HFFc6 (cell line): ENCODE measurements around the gene FAXC. TPM values are rescaled to one million over a fixed set of nuclear protein-coding genes. Genes with fewer than 3 reads are reported as not detected.

Experiments used
- DNase-seq: peaks from one replicate; pipeline ENCODE4 v3.0.0-alpha.2; 2018
- H3K27ac Mint-ChIP-seq: 2 replicates; pipeline ENCODE4 v1.8.0; 2020; ENCODE audit warnings: mild to moderate bottlenecking, mixed read lengths
- H3K27me3 Mint-ChIP-seq: 2 replicates; pipeline ENCODE4 v1.8.0; 2021; ENCODE audit warnings: mild to moderate bottlenecking, moderate library complexity, mixed read lengths; ENCODE audit not compliant: insufficient read depth
- H3K36me3 Mint-ChIP-seq: 2 replicates; pipeline ENCODE4 v1.8.0; 2021; ENCODE audit warnings: low read depth, mixed read lengths
- H3K4me1 Mint-ChIP-seq: 2 replicates; pipeline ENCODE4 v1.8.0; 2020; ENCODE audit warnings: low read depth, mixed read lengths
- H3K4me3 Mint-ChIP-seq: 2 replicates; pipeline ENCODE4 v1.8.0; 2020; ENCODE audit warnings: mild to moderate bottlenecking, moderate library complexity, mixed read lengths
- H3K9me3 Mint-ChIP-seq: 2 replicates; pipeline ENCODE4 v1.8.0; 2020; ENCODE audit warnings: mild to moderate bottlenecking, mixed read lengths
- total RNA-seq, 6 experiments: library from RNA; stranded (reverse); fragmentation: NEBNext Ultra II Directional; extraction: Animal tissue kit (Norgen Biotek cat#: 25700); gene quantifications; 2 replicates in 1 of 6; 3 replicates in 5 of 6; pipeline ENCODE4 v1.2.3, GENCODE V29; 2021
- TF ChIP-seq, protein P1 (sequence below): fragments of 200-600 bp; sonication (generic); IDR thresholded peaks from 2 replicates; pipeline ENCODE4 v1.5.0; 2021; ENCODE audit warnings: antibody characterized with exemption, mild to moderate bottlenecking

The FAXC gene
- total RNA-seq, 6 experiments from 2014 or later: 1.6 to 3.0 (median 1.9) TPM

DNA sequence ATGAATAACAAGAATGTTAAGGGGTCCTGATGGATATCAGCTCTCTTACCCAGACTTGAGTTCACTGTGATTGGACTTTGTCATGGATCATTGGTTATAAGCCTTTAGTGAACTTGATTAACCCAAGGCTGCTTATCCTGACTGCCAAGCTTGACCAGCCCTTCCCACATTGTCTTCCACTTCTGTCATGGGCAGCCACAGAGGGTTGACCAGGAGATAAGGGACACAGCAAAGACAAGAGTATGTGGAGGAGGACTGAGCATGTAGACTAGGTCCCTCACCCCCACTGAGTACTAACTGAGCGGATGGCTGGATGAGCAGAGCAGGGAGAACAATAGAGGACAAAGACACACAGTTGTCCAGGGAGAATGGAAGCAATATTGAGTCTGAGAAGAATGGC, 52.5 kb downstream of the FAXC start:
- Mint-ChIP-seq H3K4me3 (no peak overlapping the region), H3K27ac (no peak overlapping the region), H3K27me3 (peaks cover 2% of the 10 kb centered on the region; the same call in 1 of the 2 replicates), H3K9me3 (no peaks in the 10 kb centered on the region), H3K36me3 (no peaks in the 10 kb centered on the region), H3K4me1 (no peaks in the 10 kb centered on the region)
- no peak for DNase-seq
- TF ChIP-seq, protein P1, sequence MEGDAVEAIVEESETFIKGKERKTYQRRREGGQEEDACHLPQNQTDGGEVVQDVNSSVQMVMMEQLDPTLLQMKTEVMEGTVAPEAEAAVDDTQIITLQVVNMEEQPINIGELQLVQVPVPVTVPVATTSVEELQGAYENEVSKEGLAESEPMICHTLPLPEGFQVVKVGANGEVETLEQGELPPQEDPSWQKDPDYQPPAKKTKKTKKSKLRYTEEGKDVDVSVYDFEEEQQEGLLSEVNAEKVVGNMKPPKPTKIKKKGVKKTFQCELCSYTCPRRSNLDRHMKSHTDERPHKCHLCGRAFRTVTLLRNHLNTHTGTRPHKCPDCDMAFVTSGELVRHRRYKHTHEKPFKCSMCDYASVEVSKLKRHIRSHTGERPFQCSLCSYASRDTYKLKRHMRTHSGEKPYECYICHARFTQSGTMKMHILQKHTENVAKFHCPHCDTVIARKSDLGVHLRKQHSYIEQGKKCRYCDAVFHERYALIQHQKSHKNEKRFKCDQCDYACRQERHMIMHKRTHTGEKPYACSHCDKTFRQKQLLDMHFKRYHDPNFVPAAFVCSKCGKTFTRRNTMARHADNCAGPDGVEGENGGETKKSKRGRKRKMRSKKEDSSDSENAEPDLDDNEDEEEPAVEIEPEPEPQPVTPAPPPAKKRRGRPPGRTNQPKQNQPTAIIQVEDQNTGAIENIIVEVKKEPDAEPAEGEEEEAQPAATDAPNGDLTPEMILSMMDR: no peak

DNA sequence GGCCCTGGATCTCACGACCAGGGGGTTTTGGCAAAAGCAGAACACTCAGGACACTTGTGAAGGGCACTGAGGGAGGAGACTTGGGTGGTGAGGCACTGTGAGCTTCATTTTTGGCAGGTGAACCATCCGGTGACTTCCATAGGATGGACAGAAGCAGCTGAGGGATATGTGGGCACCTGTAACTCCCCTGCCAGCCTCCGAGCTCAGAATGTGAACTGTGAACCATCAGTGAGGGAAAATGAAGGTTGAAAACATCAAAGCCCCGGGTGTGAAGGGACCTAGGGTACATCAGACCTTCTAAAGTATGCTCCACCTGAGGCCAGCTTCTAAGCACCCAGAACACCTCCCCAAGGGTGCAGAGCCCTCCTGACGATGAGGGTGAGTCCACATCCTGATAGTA, 53.2 kb downstream of the FAXC start:
- no peak for DNase-seq
- H3K36me3 Mint-ChIP-seq: no peaks in the 10 kb centered on the region
- no peaks in the 10 kb centered on the region for H3K4me1 Mint-ChIP-seq
- H3K9me3 Mint-ChIP-seq: no peaks in the 10 kb centered on the region
- H3K27me3 Mint-ChIP-seq: peaks cover 2% of the 10 kb centered on the region; the same call in 1 of the 2 replicates
- H3K27ac Mint-ChIP-seq: no peak overlapping the region
- no peak overlapping the region for H3K4me3 Mint-ChIP-seq
- TF ChIP-seq, protein P1: no peak

DNA sequence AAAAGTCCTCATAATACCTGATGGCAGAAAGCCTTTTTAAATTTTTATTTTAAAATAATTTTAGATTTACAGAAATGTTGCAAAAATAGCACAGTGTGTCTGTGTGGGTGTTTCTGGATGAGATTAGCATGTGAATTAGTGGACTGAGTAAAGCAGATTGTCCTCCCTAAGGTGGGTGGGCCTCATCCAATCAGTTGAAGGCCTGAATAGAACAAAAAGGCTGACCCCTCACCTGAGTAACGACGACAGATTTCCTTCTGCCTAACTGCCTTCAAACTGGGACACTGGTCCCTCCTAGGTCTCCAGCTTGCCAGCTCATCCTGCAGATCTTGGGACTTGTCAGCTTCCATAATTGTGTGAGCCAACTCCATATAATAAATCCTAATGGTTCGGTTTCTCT, 54.2 kb downstream of the FAXC start:
- Mint-ChIP-seq H3K36me3 (no peaks in the 10 kb centered on the region), H3K4me1 (no peaks in the 10 kb centered on the region), H3K27ac (no peak overlapping the region), H3K27me3 (peaks cover 2% of the 10 kb centered on the region; the same call in 1 of the 2 replicates), H3K4me3 (no peak overlapping the region), H3K9me3 (no peaks in the 10 kb centered on the region)
- no peak for DNase-seq
- TF ChIP-seq, protein P1: no peak

DNA sequence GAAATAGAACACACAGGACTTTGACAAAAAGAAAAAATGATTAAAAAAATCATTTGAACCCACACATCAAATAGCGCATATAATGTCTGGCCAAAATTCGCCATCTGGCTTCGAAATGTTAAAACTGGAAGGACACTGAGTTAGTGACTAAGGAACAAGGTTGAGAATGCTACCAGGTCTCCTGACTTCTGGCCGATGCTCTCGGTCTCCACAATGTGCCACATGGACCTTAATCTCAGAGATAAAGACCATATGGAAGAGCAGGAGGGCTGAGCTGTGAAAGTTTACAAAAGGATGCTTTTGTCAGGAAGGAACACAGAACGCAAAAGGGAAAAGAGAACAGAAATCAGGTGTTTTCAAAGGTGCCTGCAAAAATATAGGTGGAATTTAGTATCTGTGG, 54.7 kb downstream of the FAXC start:
- Mint-ChIP-seq H3K4me1 (no peaks in the 10 kb centered on the region), H3K9me3 (no peaks in the 10 kb centered on the region), H3K27ac (no peak overlapping the region), H3K4me3 (no peak overlapping the region), H3K36me3 (no peaks in the 10 kb centered on the region), H3K27me3 (peaks cover 2% of the 10 kb centered on the region; the same call in 1 of the 2 replicates)
- TF ChIP-seq, protein P1: no peak
- no peak for DNase-seq

DNA sequence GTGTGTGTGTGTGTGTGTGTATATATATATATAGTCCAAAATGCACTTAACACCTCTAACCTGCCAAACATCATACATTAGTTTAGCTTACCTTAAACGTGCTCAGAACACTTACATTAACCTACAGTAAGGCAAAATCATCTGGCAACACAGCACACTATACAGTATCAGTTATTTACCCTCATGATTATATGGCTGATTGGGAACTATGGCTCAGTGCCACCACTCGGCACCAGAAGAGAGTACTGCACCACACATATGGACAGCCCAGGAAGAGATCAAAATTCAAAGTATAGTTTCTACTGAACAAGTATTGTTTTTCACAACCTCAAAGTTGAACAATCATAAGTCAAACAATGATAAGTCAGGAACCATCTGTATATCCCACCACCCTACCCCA, 59.8 kb downstream of the FAXC start:
- no peaks in the 10 kb centered on the region for H3K9me3 Mint-ChIP-seq
- H3K27me3 Mint-ChIP-seq: peaks cover 2% of the 10 kb centered on the region; the same call in 1 of the 2 replicates
- TF ChIP-seq, protein P1: no peak
- no peak overlapping the region for H3K27ac Mint-ChIP-seq
- DNase-seq: no peak
- no peak overlapping the region for H3K4me3 Mint-ChIP-seq
- H3K4me1 Mint-ChIP-seq: no peaks in the 10 kb centered on the region
- H3K36me3 Mint-ChIP-seq: no peaks in the 10 kb centered on the region

DNA sequence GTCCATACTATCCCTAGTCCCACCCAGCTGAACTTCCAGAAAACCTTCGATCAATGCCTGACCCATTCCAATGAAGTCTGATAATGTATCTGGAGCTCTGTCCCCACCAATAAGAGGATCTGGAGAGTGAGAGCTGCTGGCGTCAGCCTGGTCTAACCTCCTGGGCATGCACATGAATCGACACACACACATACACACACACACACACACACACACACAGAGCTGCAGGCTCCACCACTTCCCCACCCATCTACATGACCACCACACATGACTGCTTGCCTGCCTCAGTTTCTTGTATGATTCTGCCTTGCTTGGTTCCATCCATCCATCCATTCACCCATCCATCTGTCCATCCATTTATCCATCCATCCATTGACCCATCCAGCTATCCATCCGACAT, 60.8 kb downstream of the FAXC start:
- Mint-ChIP-seq H3K4me1 (no peaks in the 10 kb centered on the region), H3K4me3 (no peak overlapping the region), H3K9me3 (no peaks in the 10 kb centered on the region), H3K27ac (no peak overlapping the region), H3K27me3 (peaks cover 2% of the 10 kb centered on the region; the same call in 1 of the 2 replicates), H3K36me3 (no peaks in the 10 kb centered on the region)
- TF ChIP-seq, protein P1: no peak
- no peak for DNase-seq
